HCEC 1CT (cell line): ENCODE measurements around the gene WDR43.

Experiments used
- DNase-seq: peaks from one replicate; pipeline ENCODE4 v3.0.0-alpha.2; 2017

WDR43 gene

GRCh38 chr2:28994679-28995078 is 100.2 kb downstream of the WDR43 start:
- DNase-seq, result no peak

- no peak for DNase-seq
These were observed 101.6 kb downstream of the WDR43 start for GRCh38 chr2:28995765-28996750.

GRCh38 chr2:28997237-28997846 is 102.9 kb downstream of the WDR43 start:
- no peak for DNase-seq
